Stimulated activated CD4-positive, alpha-beta T cell treated with anti-CD3 and anti-CD28 coated beads, Interleukin-4, amount 100 ng/mL, for 4 hours (primary cell): ENCODE results near the gene RPS25.
A peak's percentile ranks its signal among the peaks of the same experiment; 100 is the strongest.
"Not testable (repeated sequence)": the region's sequence is repeated elsewhere in the genome, so short reads cannot be mapped to it uniquely, and the experiment has no call there.

Experiments
- DNase-seq, 2 experiments: peaks; one replicate each; pipeline ENCODE4 v3.0.0-alpha.2; 2020

Gene RPS25

DNA sequence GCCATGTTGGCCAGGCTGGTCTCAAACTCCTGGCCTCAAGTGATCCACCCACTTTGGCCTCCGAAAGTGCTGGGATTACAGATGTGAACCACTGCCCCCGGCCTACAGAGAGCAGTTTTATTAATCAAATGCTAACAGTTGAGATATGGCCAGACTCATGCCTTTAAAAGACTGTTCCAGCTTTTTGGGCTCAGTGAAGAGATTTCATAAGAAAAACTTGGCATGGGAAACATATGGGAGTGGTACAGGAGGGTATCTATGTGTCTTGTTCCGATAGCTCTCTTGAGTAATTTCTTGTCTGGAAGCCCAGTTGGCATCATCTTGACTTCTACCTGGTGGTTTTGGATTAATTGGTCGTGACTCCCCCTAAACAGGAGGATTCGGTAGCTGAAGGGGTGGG, 20.7 kb upstream of the RPS25 start:
- DNase-seq, result no peak

DNA sequence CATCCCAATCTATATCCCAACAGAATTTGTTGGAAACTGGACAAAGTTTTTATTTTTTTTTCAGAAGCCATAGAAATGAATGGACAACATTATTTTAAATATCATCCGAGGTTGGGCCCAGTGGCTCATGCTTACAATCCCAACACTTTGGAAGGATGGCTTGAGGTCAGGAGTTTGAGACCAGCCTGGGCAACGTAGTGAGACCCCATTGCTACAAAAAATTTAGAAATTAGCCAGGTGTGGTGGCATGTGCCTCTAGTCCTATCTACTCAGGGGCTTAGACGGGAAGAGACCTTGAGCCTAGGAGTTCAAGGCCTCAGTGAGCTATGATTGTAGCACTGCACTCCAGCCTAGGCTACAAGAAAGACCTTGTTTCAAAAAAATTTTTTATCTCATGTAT, 16.7 kb upstream of the RPS25 start:
- DNase-seq, result no peak

- not testable (repeated sequence) for DNase-seq
Measured at GRCh38 chr11:119033421-119033820, 15.3 kb upstream of the RPS25 start.

- no peak for DNase-seq
Measured at GRCh38 chr11:119031912-119032280, 13.8 kb upstream of the RPS25 start.

GRCh38 chr11:119030329-119031047, 12.3 kb upstream of the RPS25 start, which contains the start of gene SLC37A4:
Gene SLC37A4, minus strand, starts transcription at chr11:119030877.
- DNase-seq, result peak; percentile 98 to 99

DNA sequence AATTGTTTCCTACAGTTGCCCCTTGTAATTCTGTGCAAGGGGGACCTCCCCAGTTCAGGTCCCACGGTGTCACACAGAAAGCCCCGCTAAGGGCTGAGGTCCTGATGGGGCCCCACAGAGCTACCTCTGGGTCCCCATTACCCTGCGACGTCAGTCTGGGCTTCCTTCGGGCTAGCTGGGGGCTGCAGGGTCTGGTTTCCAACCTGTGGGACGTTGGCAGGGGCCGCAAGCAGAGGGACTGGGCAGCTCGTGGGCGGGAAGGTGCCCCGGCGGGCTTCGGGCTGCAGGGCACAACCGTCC, 11.8 kb upstream of the RPS25 start:
- DNase-seq, result no peak

- peak; percentile 37 to 57 for DNase-seq
Measured at GRCh38 chr11:119029340-119030028, 11.3 kb upstream of the RPS25 start.

- no peak for DNase-seq
Measured at GRCh38 chr11:119029069-119029339, 10.9 kb upstream of the RPS25 start.

DNA sequence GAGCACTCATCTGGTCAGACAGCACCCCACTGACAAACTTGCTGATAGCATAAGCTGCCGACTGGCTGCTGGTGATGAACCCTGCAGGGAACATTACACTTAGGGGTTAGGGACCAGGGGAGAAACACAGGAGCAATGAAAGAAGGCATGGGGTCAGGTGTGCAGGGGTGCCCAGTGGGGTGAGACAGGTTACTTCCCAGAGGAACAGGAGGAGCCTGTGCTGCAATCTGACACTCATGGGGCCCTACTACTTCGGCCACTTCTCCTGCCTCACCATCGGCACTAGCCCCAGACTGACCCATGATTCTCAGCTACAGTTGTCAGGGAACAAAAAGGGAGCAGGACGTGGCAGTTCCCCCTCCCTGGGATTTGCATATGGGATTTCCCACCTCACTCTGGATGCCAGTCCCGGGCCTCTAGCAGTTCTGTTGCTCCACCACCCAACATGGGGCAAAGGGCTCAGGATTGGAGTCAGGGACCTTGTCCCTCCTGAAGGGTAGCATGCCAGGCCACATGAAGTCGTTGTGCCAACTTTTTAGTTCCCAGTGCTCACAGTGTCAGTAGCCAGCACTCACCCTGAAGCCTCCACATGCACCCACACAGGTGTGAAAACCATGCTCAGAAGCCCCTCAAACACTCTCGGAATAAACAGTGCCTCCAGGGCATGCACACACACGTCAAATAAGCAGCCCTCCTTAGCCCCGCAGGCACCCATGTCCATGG, 10.4 kb upstream of the RPS25 start:
- DNase-seq, result no peak

DNA sequence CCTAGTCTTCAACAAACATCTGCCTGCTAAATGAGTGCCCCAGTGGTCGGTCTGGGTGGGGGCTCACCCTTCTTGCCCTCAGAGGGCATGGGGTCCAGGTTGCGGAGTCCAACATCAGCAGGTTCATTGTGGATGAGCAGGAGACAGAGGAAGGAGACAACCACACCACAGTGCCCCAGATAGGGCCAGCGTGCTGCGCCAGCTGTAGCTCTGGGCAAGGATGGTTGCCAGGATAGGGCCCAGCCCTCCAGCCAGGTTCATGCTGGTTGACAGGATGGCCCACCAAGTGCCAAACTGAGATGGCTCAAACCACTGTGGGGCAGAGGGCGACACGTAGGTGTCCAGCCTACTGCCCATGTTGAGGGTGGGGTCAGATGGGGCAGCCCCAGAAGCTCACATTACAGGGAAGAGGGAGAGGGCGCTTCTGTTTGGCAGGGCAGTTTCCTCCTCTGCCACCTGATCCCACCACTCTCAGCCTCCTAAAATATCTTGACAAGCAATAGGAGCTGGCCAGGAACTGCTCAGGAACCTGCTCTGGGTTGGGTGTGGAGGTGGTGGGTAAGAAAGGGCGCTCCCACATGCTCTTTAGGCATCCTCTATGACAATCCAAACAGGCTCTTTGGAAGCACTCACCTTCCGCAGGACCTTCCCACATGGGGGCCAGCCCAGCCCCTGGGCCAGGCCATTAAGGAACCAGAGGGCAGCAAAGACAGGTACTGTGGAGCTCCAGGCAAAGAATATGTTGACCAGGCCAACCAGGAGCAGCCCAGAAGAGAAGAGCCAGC, 9.6 kb upstream of the RPS25 start:
- DNase-seq, result no peak

- no peak for DNase-seq
Measured at GRCh38 chr11:119026970-119027369, 8.8 kb upstream of the RPS25 start.

DNA sequence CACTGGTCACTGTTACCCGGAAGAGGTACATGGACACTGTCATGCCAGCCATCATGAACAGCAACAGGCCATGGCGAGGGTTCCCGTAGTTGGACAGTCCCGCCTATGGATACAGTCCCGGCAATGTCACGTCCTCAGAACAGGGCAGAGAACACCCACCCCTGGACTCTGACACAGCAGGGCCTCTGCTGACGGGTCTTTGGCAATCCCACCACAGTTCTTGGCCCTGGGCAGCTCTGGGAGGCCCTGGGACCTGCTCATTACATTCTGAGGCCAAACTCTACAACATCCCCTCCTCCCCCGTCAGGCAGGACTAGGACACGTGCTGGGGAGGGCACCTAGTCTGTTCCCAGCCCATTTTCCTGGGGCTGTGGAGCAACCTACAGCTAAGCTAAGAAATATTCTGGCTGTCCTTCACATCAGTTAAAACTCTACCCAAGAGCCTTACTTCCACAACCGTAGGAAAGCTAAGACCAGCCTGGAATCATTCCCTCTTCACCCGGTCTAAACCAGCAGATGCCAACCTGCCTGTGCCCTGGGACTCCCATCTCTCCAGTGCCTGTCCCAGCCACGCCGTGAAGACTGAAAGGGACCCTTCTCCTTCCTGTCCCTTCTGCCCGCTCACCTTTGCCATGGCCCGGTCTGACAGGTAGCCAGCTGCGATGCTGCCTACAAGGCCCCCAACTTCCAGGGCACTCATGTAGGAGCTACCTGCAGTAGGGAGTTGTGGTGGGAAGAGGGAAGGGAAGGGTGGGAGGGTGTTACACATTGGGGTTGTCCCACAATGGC, 8.0 kb upstream of the RPS25 start:
- no peak for DNase-seq

DNA sequence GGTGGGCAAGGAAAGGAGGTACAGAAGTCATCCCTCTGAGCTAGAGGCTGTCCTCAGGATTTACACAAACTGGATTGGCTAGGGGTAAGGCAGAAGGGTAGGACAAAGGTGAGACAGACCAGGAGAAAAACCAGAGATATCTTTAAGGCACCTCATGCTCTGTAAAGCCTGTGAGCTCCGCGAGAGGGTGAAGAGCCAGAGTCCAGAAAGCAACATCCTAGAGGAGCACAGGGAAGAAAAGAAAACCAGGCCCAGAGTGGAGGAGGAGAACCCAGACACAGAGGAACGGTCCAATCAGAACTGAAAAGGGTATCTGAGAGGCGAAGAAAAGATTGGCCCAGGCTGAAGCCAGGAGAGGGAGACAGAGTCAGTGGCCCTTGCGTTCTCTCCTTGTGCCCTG, 7.4 kb upstream of the RPS25 start:
- no peak for DNase-seq

GRCh38 chr11:119025099-119025473, 6.9 kb upstream of the RPS25 start:
- DNase-seq, result no peak

DNA sequence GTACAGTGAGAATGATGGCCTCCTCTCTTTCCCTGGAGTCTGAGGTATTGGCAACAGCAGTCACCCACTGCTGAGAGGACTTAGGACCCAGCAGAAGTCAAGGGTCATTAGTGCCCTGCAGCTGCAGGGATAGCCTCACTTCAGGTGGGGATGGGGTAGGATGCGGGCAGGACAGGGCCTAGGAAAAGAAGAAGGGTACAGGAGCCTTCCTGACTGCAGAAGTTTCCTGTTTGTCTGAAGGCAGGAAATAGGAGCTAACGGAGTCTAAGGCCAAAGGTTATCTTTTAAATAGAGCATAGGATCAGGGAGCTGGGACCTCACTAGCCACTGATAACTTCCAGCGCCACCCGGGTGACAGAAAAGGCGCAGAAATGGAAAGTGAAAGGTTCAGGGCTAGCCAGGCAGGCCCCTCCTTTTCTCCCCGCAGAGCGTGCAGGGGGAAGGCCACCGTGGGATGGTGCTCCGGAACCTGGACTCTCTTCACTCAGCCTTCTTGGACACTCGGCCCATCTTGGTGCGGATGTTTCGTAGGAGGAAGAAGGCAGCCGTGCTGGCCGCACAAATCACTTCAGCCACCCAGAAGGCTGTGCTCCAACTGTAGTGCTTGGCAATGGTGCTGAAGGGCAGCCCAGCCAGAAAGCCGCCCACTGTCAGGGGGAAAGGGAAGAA, 6.4 kb upstream of the RPS25 start:
- DNase-seq, result no peak

DNA sequence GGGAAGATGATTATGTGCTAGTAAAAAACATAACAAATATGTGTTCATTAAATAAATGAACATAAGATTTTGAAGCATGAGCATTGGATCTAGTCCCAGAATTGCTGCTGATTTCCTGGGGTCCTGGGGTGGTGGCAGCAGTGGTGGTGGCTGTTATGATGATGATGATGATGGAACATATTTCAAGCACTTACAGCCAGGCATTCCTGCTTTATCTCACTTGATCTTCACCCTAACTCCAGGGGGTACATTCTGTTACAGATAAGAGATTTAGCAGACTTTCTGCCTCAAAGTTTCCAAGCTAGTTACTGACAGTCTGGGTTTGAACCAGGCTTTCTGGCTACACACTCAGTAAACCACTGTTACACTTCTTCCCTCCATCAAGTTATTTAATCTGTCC, 5.6 kb upstream of the RPS25 start:
- DNase-seq, result no peak

GRCh38 chr11:119021631-119022030, 3.5 kb upstream of the RPS25 start:
- DNase-seq, result no peak

GRCh38 chr11:119019996-119020395, 1.9 kb upstream of the RPS25 start:
- no peak for DNase-seq

DNA sequence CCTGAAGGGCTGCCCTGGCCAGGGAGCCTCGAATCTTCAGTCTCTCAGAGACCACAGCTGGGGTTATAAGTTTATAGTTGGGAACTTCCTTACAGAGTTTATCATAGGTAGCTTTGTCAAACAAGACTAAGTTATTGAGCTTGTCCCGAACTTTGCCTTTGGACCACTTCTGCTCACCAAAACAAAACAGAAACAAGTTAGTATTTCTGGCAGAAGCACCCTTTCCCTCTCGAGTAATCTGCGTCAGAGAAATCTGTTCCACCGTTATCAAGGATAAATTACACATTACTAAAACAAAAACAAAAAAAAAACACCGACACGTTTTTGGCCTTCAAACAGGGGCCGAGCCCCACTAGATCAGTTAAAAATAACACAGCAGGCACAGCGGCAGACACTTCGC, 766 bp downstream of the RPS25 start:
- DNase-seq, result not testable (repeated sequence)

DNA sequence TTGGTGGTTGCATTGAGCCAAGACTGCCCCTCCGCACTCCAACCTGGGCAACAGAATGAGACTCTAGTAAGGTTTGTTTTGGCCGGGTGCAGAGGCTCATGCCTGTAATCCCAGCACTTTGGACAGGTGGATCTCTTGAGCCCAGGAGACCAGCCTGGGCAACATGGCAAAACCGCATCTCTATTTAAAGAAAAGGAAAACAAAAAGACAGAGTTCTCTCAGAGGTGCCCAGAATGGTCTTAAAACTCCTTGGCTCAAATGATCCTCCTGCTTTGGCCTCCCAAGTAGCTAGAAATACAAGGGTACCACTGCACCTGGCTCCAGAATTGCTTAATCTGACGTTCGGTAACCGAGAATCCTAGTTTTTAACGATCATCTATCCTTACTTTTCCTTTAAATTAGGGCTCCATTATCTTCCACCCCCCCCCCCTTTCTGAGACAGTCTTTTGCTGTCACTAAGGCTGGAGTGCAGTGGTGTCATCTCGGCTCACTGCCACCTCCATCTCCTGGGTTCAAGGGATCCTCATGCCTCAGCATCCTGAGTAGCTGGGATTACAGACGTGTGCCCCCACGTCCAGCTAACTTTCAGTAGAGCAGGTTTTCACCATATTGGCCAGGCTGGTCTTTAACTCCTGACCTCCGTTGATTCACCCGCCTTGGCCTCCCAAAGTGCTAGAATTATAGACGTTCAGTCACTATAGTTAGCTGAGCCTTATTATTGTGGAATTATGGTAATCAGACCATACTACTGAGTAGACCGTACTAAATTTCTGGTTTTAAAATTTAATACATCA, 1.7 kb downstream of the RPS25 start:
- no peak for DNase-seq

DNA sequence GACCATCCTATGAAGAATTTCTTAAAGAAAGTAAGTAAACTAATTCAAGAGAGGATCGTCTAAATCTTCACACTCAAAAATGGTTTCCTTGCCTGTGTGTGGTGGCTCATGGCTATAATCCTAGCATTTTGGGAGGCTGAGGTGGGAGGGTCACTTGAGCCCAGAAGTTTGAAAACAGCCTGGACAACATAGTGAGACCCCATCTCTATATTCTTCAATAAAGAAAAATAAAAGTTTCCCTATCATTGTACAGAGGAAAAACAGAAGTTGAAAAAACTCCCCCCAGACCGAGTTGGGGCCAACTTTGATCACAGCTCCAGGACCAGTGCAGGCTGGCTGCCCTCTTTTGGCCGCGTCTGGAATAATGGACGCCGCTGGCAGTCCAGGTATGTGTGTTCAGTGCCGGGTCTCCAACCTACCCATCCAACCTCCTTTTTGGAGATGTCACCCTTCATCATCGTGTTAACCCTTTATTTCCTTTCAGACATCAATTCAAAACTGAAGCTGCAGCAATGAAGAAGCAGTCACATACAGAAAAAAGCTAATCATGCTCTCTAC, 3.0 kb downstream of the RPS25 start:
- DNase-seq, result no peak
